ENCODE results near the gene POLR1G.

POLR1G gene

DNA sequence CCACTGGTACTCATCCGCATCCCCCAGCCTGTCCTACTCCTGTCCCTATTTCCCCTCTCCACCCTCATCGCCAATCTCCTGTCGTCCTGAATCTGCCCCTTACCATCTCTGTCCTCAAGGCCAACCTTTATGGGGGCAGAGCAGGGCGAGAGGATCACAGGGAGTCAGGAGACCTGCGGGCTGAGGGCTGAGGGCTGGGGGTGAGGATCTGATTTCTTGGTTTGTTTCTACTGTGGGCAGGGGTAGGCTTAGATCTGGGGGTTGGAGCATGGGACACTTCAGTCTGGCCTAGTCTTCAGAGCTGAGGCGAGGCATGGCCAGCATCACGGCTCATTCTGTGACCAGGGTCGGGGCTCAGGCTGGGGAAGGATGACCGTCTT lies 33.8 kb downstream of the POLR1G start:
- peak overlapping the region; percentile 60 for H3K27ac ChIP-seq (ENCODE audit: low read depth, low read length)
- H4K20me1 ChIP-seq (ENCODE audit: control insufficient read depth, insufficient read depth, low read depth, low read length) = no peaks in the 10 kb centered on the region
- TF ChIP-seq, protein P1, sequence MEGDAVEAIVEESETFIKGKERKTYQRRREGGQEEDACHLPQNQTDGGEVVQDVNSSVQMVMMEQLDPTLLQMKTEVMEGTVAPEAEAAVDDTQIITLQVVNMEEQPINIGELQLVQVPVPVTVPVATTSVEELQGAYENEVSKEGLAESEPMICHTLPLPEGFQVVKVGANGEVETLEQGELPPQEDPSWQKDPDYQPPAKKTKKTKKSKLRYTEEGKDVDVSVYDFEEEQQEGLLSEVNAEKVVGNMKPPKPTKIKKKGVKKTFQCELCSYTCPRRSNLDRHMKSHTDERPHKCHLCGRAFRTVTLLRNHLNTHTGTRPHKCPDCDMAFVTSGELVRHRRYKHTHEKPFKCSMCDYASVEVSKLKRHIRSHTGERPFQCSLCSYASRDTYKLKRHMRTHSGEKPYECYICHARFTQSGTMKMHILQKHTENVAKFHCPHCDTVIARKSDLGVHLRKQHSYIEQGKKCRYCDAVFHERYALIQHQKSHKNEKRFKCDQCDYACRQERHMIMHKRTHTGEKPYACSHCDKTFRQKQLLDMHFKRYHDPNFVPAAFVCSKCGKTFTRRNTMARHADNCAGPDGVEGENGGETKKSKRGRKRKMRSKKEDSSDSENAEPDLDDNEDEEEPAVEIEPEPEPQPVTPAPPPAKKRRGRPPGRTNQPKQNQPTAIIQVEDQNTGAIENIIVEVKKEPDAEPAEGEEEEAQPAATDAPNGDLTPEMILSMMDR (IDR thresholded peaks at IDR 0.05; ENCODE audit: low read depth, low read length, poor library complexity, severe bottlenecking) = no peak
- TF ChIP-seq EZH2phosphoT487 (IDR thresholded peaks at IDR 0.05; ENCODE audit: borderline replicate concordance, low read length) = no peak
- H3K27me3 ChIP-seq (ENCODE audit: control insufficient read depth, low read length) = no peaks in the 10 kb centered on the region
- H3F3A ChIP-seq (ENCODE audit: control insufficient read depth, insufficient read depth) = peaks cover 34% of the 10 kb centered on the region
- H3K36me3 ChIP-seq (ENCODE audit: control insufficient read depth, low read length) = no peaks in the 10 kb centered on the region
- H3K4me1 ChIP-seq (ENCODE audit: control insufficient read depth, low read length) = peaks cover 48% of the 10 kb centered on the region
- peak overlapping the region; percentile 75 for H3K4me3 ChIP-seq (ENCODE audit: low read length)
- H3K4me2 ChIP-seq (ENCODE audit: low read length) = peak overlapping the region; percentile 69
- no peaks in the 10 kb centered on the region for H3K9me3 ChIP-seq (ENCODE audit: control insufficient read depth, insufficient read depth, low read length)
- H3K9me2 ChIP-seq (replicated peaks; ENCODE audit: control insufficient read depth, low read length) = no peaks in the 10 kb centered on the region
- H3K79me2 ChIP-seq (ENCODE audit: control insufficient read depth, low read length) = no peaks in the 10 kb centered on the region

DNA sequence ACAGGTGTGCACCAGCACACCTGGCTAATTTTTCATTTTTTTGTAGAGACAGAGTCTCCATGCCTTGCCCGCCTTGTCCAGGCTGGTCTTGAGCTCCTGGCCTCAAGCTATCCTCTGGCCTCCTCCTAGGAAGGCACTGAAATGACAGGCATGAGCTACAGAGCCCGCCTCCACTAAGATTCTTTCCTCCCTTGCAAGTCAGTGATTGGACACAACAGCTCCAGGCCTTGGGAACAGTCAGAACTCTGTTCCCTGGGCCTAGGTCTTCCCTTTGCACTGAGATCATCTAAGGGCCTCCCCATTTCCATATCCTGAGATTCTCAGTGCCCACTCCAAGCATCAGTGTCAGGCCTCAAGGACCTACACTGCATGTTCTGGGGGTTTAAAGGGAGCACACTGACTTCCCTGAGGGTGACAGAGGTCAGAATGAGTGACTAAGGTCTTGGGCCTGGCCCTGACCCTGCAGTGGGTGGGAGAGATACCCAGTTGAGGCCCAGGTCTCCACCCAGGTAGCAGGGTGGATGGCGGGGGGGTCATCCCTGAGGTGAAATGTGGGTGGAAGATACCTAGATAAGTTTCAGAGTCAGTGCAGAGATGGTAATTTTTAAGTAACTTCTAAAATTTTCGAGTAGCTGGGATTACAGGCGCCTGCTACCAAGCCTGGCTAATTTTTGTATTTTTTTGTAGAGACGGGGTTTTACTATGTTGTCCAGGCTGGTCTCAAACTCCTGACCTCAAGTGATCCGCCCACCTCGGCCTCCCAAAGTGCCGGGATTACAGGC lies 34.6 kb downstream of the POLR1G start:
- Histone ChIP-seq H3F3A (ENCODE audit: control insufficient read depth, insufficient read depth) (peaks cover 37% of the 10 kb centered on the region), H3K9me2 (replicated peaks; ENCODE audit: control insufficient read depth, low read length) (no peaks in the 10 kb centered on the region), H3K27ac (ENCODE audit: low read depth, low read length) (peak overlapping the region; percentile 60), H3K4me3 (ENCODE audit: low read length) (no peak overlapping the region), H3K79me2 (ENCODE audit: control insufficient read depth, low read length) (no peaks in the 10 kb centered on the region), H3K36me3 (ENCODE audit: control insufficient read depth, low read length) (no peaks in the 10 kb centered on the region), H3K27me3 (ENCODE audit: control insufficient read depth, low read length) (no peaks in the 10 kb centered on the region), H3K4me1 (ENCODE audit: control insufficient read depth, low read length) (peaks cover 49% of the 10 kb centered on the region), H3K9me3 (ENCODE audit: control insufficient read depth, insufficient read depth, low read length) (no peaks in the 10 kb centered on the region), H4K20me1 (ENCODE audit: control insufficient read depth, insufficient read depth, low read depth, low read length) (no peaks in the 10 kb centered on the region), H3K4me2 (ENCODE audit: low read length) (peak overlapping the region; percentile 69)
- TF ChIP-seq, protein P1 (IDR thresholded peaks at IDR 0.05; ENCODE audit: low read depth, low read length, poor library complexity, severe bottlenecking) = no peak
- no peak for TF ChIP-seq EZH2phosphoT487 (IDR thresholded peaks at IDR 0.05; ENCODE audit: borderline replicate concordance, low read length)

DNA sequence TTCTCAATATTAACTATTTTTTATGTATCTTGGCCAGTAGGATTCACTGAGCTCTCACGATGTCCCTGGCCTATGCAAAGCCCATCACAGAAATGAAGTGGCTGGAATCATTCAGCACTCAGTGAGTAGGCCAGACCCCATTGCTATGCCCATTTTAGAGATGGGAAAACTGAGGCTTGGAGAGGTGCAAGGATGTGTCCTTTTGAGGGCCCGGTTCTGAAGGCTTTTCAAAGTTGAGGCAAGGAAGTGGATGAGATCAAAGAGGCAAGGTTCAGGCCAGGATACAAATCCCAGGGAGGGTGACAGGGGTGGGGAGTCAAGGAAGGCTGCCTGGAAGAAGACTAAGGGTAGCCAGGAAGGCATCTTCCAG lies 35.9 kb downstream of the POLR1G start:
- H3K9me2 ChIP-seq (replicated peaks; ENCODE audit: control insufficient read depth, low read length) = no peaks in the 10 kb centered on the region
- no peak overlapping the region for H3K4me3 ChIP-seq (ENCODE audit: low read length)
- H3K36me3 ChIP-seq (ENCODE audit: control insufficient read depth, low read length) = no peaks in the 10 kb centered on the region
- no peak overlapping the region for H3K27ac ChIP-seq (ENCODE audit: low read depth, low read length)
- H3K4me1 ChIP-seq (ENCODE audit: control insufficient read depth, low read length) = peaks cover 49% of the 10 kb centered on the region
- no peaks in the 10 kb centered on the region for H4K20me1 ChIP-seq (ENCODE audit: control insufficient read depth, insufficient read depth, low read depth, low read length)
- H3K4me2 ChIP-seq (ENCODE audit: low read length) = peak overlapping the region; percentile 97; the same call in 1 of the 2 replicates
- TF ChIP-seq, protein P1 (IDR thresholded peaks at IDR 0.05; ENCODE audit: low read depth, low read length, poor library complexity, severe bottlenecking) = no peak
- TF ChIP-seq EZH2phosphoT487 (IDR thresholded peaks at IDR 0.05; ENCODE audit: borderline replicate concordance, low read length) = no peak
- no peaks in the 10 kb centered on the region for H3K27me3 ChIP-seq (ENCODE audit: control insufficient read depth, low read length)
- no peaks in the 10 kb centered on the region for H3K79me2 ChIP-seq (ENCODE audit: control insufficient read depth, low read length)
- peaks cover 37% of the 10 kb centered on the region for H3F3A ChIP-seq (ENCODE audit: control insufficient read depth, insufficient read depth)
- H3K9me3 ChIP-seq (ENCODE audit: control insufficient read depth, insufficient read depth, low read length) = no peaks in the 10 kb centered on the region
